Tibial nerve (tissue), 4 donors: ENCODE data around the gene MCOLN1. TPM values are rescaled to one million over a fixed set of nuclear protein-coding genes. Genes with fewer than 3 reads are reported as not detected.

Experiments
- DNase-seq, 2 donors: peaks; one replicate each; pipeline ENCODE4 v3.0.0-alpha.2; 2019; ENCODE audit warnings: low spot score in 2 of 2
- H3K27ac ChIP-seq, 4 donors: fragments of 200-600 bp; sonication (generic) in 3 of 4; one replicate each; pipeline ENCODE4 v1.5.1; 2017 to 2019; ENCODE audit warnings: mild to moderate bottlenecking in 1 of 4
- H3K27me3 ChIP-seq, 2 donors: fragments of 200-600 bp; sonication (generic) in 1 of 2; one replicate each; pipeline versions ENCODE4 v1.5.1 to v1.6.0; 2017 to 2019
- H3K36me3 ChIP-seq, 3 donors: fragments of 200-600 bp; sonication (generic); one replicate each; pipeline ENCODE4 v1.5.1; 2018 to 2019
- H3K4me1 ChIP-seq, 4 donors: fragments of 200-600 bp; sonication (generic) in 3 of 4; one replicate each; pipeline ENCODE4 v1.5.1; 2017 to 2019
- H3K4me3 ChIP-seq, 4 donors: fragments of 200-600 bp; sonication (generic) in 3 of 4; one replicate each; pipeline ENCODE4 v1.5.1; 2017 to 2019; ENCODE audit warnings: mild to moderate bottlenecking in 1 of 4, moderate library complexity in 1 of 4
- H3K9me3 ChIP-seq, 4 donors: fragments of 200-600 bp; sonication (generic) in 3 of 4; one replicate each; pipeline ENCODE4 v1.5.1; 2017 to 2019
- EP300 ChIP-seq, 2 donors: sonication (generic); formaldehyde crosslinking; IDR thresholded peaks; one replicate each; pipeline ENCODE4 v1.6.1; 2017; ENCODE audit warnings: antibody characterized with exemption in 2 of 2, mild to moderate bottlenecking in 1 of 2
- POLR2A ChIP-seq, 2 donors: fragments of 450-650 bp; IDR thresholded peaks; one replicate each; pipeline ENCODE4 v1.6.1; 2017; ENCODE audit warnings: antibody characterized with exemption in 2 of 2, mild to moderate bottlenecking in 2 of 2, moderate library complexity in 2 of 2
- WGBS, 2 donors: methylation state at CpG; one replicate each; pipeline ENCODE4 v1.1.5; 2018; 5-methylcytosine and 5-hydroxymethylcytosine counted together
- total RNA-seq, 4 donors: library from RNA; depleted of rRNA; stranded (reverse); fragments of >200 nt; gene quantifications; one replicate each; pipeline ENCODE4 v1.1.0, GENCODE V29; 2016
- TF ChIP-seq, protein P1 (sequence below), 5 experiments: fragments of 200-600 bp in 3 of 5; fragments of 450-650 bp in 2 of 5; sonication (generic) in 3 of 5; IDR thresholded peaks; one replicate each; pipeline ENCODE4 v1.5.1; 2016 to 2019; ENCODE audit warnings: antibody characterized with exemption in 5 of 5, mild to moderate bottlenecking in 3 of 5, moderate library complexity in 2 of 5

The MCOLN1 gene
- total RNA-seq, 4 donors from 2014 or later: 21.3 to 52.2 (median 31.3) TPM

DNA sequence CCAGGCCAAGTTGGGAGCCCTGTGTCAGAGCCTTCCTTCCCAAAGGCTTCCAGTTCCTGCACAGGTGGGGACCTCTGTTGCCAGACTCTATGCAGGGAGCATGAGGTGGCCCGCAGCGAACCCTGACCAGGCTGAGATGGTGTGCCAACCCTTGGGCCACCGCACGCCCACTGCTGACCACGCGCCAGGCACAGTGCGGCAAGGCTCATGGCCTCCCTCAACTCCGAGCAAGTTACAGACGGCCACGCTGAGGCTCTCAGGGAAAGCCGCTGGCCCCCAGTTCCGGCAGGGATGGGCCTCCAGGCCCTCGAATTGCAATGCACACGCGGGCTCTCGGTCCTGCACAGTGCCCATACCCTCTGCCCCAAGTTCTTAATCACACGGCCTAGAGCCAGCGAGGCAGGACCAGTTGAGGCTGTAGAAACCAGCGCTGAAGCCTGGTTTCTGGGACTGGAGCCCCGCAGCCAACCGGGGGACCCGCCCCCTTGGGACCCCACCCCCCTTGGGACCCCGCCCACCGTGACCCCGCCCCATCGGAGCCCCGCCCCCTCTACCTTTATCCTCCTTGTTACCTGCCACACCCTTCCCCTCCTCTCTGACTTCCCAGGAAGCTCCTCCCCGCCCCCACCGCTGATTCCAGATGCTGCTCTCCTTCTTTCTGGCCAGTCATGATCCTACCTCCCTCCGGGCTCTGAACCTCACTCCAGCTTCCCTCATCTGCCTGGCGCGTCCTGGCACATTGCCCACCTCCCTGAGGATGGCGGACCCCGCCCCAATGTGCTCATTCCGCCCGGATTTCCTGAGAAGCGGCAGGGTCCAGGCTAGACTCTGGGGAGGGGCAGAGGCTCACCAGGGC, 39.6 kb upstream of the MCOLN1 start:
- peaks cover 0 to 12% (median 0%) of the 10 kb centered on the region in 4 donors for H3K4me1 ChIP-seq
- no peaks in the 10 kb centered on the region for H3K27me3 ChIP-seq
- peak in 1 of 2 donors; percentile 19 for DNase-seq
- TF ChIP-seq POLR2A (IDR thresholded peaks at IDR 0.05): no peak
- no peak for TF ChIP-seq EP300 (IDR thresholded peaks at IDR 0.05)
- TF ChIP-seq, protein P1, sequence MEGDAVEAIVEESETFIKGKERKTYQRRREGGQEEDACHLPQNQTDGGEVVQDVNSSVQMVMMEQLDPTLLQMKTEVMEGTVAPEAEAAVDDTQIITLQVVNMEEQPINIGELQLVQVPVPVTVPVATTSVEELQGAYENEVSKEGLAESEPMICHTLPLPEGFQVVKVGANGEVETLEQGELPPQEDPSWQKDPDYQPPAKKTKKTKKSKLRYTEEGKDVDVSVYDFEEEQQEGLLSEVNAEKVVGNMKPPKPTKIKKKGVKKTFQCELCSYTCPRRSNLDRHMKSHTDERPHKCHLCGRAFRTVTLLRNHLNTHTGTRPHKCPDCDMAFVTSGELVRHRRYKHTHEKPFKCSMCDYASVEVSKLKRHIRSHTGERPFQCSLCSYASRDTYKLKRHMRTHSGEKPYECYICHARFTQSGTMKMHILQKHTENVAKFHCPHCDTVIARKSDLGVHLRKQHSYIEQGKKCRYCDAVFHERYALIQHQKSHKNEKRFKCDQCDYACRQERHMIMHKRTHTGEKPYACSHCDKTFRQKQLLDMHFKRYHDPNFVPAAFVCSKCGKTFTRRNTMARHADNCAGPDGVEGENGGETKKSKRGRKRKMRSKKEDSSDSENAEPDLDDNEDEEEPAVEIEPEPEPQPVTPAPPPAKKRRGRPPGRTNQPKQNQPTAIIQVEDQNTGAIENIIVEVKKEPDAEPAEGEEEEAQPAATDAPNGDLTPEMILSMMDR (IDR thresholded peaks at IDR 0.05): no peak
- 22 to 27% methylated on average over 25 to 31 of the region's 37 CpGs for WGBS, 2 donors
- H3K4me3 ChIP-seq: no peak overlapping the region
- H3K9me3 ChIP-seq: no peaks in the 10 kb centered on the region
- H3K36me3 ChIP-seq: peaks cover 0 to 36% (median 0%) of the 10 kb centered on the region in 3 donors
- no peak overlapping the region for H3K27ac ChIP-seq

DNA sequence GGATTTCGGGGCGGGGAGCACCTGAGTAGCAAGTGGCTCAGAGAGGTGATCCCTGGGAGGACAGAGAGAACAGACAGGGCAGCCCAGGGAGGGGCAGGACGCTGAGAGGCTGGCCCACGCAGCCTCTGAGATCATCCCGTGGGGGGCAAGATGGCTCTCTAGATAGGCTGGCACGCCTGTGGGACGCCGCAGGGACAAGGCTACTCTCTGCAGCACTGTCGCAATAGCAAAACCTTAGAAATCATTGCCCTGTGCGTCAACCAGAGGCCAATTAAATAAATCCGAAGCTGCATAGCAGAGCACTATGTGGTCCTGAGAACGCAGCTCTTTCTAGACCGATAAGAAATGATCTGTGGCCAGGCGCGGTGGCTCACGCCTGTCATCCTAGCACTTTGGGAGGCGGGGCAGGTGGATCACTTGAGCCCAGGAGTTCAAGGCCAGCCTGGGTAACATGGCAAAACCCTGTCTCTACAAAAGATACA, 38.7 kb upstream of the MCOLN1 start:
- no peak overlapping the region for H3K27ac ChIP-seq
- DNase-seq: no peak

DNA sequence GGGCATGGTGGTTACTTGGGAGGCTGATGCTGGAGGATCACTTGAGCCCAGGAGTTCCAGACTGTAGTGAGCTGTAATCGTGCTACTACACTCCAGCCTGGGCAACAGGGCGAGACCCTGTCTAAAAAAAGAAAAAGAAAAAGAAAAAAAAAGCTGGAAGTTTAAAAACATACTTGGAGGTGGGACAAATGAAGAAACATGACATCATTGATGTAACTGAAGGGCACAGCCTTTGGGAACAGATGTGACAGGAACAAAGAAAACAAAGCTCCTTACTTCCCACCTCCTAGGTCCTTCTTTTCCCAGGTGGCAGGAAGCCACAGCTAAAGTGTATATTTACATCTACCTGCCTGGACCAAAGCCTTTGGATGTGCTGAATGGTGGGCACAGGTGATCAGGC, 35.5 kb upstream of the MCOLN1 start:
- peaks cover 0 to 26% (median 4%) of the 10 kb centered on the region in 4 donors for H3K4me1 ChIP-seq
- H3K27ac ChIP-seq: no peak overlapping the region
- WGBS, 2 donors: 76 to 77% methylated on average over 2 of the region's 2 CpGs
- no peaks in the 10 kb centered on the region for H3K9me3 ChIP-seq
- H3K27me3 ChIP-seq: no peaks in the 10 kb centered on the region
- H3K4me3 ChIP-seq: no peak overlapping the region
- DNase-seq: no peak
- TF ChIP-seq POLR2A (IDR thresholded peaks at IDR 0.05) (no peak), EP300 (IDR thresholded peaks at IDR 0.05) (no peak)
- TF ChIP-seq, protein P1 (IDR thresholded peaks at IDR 0.05): no peak
- peaks cover 0 to 20% (median 0%) of the 10 kb centered on the region in 3 donors for H3K36me3 ChIP-seq

More for the DNA sequence above, 38.7 kb upstream of the MCOLN1 start:
- Histone ChIP-seq H3K36me3 (peaks cover 0 to 32% (median 0%) of the 10 kb centered on the region in 3 donors), H3K4me1 (peaks cover 0 to 20% (median 0%) of the 10 kb centered on the region in 4 donors), H3K9me3 (no peaks in the 10 kb centered on the region), H3K27me3 (no peaks in the 10 kb centered on the region), H3K4me3 (no peak overlapping the region)
- WGBS, 2 donors: 78 to 85% methylated on average over 17 of the region's 17 CpGs
- no peak for TF ChIP-seq EP300 (IDR thresholded peaks at IDR 0.05)
- TF ChIP-seq, protein P1 (IDR thresholded peaks at IDR 0.05): no peak
- TF ChIP-seq POLR2A (IDR thresholded peaks at IDR 0.05): no peak

DNA sequence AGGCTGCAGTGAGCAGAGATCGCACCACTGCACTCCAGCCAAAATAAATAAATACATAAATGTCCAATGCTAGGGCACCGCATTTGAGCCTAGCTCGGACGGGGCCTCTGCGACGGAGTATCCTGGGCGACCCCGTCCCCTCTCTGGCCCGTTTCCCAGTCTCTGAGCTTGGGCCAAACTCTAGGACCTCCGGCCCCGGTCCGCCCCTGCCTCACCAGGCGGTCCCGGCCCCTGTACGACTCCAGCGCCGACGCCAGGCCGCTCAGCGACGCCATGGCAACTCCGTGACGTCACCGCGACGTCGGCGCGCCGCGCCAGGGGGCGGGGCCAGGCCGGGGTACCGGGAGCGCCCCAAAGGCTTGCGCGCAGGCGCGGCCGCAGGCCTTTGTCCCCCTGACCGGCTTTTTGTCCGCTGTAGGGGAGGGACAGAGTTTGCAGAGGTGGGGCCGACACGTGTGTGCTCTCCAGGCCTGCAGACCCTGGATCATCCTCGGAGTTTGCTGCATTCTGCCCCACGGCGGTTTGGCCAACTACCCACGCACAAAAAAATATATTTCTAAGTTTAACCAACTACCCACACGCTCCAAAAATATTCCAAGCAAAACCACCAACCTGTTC, 33.6 kb upstream of the MCOLN1 start, which contains the start of gene PEX11G:
TSS of gene PEX11G (minus strand) at position 300 of the 618 bp plus-strand sequence. CDS start at position 275, 25 bp downstream.
- peak within 1 kb of the TSS; percentile 50 to 76 (median 66) for H3K4me3 ChIP-seq
- no peaks in the 10 kb centered on the region for H3K9me3 ChIP-seq
- peaks cover 0 to 19% (median 6%) of the 10 kb centered on the region in 4 donors for H3K4me1 ChIP-seq
- peak within 1 kb of the TSS; percentile 74 to 97 (median 92) for H3K27ac ChIP-seq
- TF ChIP-seq, protein P1 (IDR thresholded peaks at IDR 0.05): peak in 2 of 5 experiments; percentile 22 to 41
- TF ChIP-seq POLR2A (IDR thresholded peaks at IDR 0.05) (peak; percentile 64 to 79), EP300 (IDR thresholded peaks at IDR 0.05) (peak; percentile 32 to 86)
- no peaks in the 10 kb centered on the region for H3K27me3 ChIP-seq
- WGBS, 2 donors: 1% methylated on average over 20 to 47 of the region's 49 CpGs
- peaks cover 0 to 17% (median 0%) of the 10 kb centered on the region in 3 donors for H3K36me3 ChIP-seq
- DNase-seq: peak; percentile 75 to 86
